H1 (cell line): ENCODE measurements around the gene RNMT.

Source experiments
- CBX8 ChIP-seq: fragments of 300-800, 300-1000 bp; sonication (generic); IDR thresholded peaks from 2 replicates; pipeline ENCODE4 v1.7.1; 2016; ENCODE audit warnings: low read depth, low read length, borderline replicate concordance
- EP300 ChIP-seq, 2 experiments: IDR thresholded peaks; 1 replicate in 1 of 2; 2 replicates in 1 of 2; pipeline ENCODE4 v1.6.1; 2011 to 2012; ENCODE audit warnings: low read depth in 2 of 2, low read length in 2 of 2, mild to moderate bottlenecking in 2 of 2, borderline replicate concordance in 1 of 2, inconsistent platforms in 1 of 2, moderate library complexity in 1 of 2
- HDAC6 ChIP-seq: IDR thresholded peaks from one replicate; pipeline ENCODE4 v1.7.1; 2012; ENCODE audit warnings: low read depth, mild to moderate bottlenecking, inconsistent platforms, low read length, moderate library complexity
- KDM5A ChIP-seq: fragments of 200-600 bp; IDR thresholded peaks from 2 replicates; pipeline ENCODE4 v1.7.1; 2012; ENCODE audit warnings: mild to moderate bottlenecking, low read length, inconsistent platforms, mixed read lengths
- MAFK ChIP-seq: IDR thresholded peaks from 2 replicates; pipeline ENCODE4 v1.6.1; 2012; ENCODE audit warnings: low read depth, mild to moderate bottlenecking, improper control_type of control experiment, low read length
- POLR2AphosphoS5 ChIP-seq: IDR thresholded peaks from 2 replicates; pipeline ENCODE4 v1.6.1; 2011; ENCODE audit warnings: low read depth, low read length
- TAF1 ChIP-seq: IDR thresholded peaks from 2 replicates; pipeline ENCODE4 v1.6.1; 2011; ENCODE audit warnings: mild to moderate bottlenecking, low read depth, low read length
- TEAD4 ChIP-seq: IDR thresholded peaks from 2 replicates; pipeline ENCODE4 v1.6.1; 2012; ENCODE audit warnings: low read depth, low read length, inconsistent platforms, mixed read lengths
- TF ChIP-seq, protein P1 (sequence below), 3 experiments: IDR thresholded peaks; 1 replicate in 2 of 3; 2 replicates in 1 of 3; pipeline versions ENCODE4 v1.5.1 to v1.6.1; 2011; ENCODE audit warnings: low read length in 3 of 3, mild to moderate bottlenecking in 3 of 3, inconsistent platforms in 2 of 3, low read depth in 1 of 3, moderate library complexity in 1 of 3; ENCODE audit not compliant: insufficient read depth in 1 of 3; ENCODE audit errors: control extremely low read depth in 1 of 3
- TF ChIP-seq, protein P2 (sequence below): IDR thresholded peaks from 2 replicates; pipeline ENCODE4 v1.6.1; 2011; ENCODE audit warnings: low read depth, mild to moderate bottlenecking, low read length; ENCODE audit not compliant: insufficient read depth
- TF ChIP-seq, protein P3 (sequence below): IDR thresholded peaks from 2 replicates; pipeline ENCODE4 v1.6.1; 2012; ENCODE audit warnings: inconsistent platforms

DNA sequence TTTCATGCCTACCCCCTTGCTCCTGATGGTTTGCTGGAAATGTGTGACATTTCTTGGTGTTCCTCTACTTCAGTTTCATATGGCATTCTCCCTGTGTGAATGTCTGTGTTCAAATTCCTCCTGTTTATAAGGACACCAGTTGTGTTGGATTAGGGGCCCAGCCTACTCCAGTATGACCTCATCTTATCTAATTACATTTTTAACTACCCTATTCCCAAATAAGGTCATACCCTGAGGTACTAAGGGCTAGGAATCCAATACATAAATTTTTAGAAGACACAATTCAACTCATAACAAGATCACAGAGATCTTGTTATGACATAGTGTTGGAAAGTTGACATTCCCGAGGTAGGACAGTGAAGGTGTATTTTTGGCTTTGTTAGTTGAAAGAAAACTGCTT lies 5.6 kb upstream of the RNMT start:
- no peak for TF ChIP-seq KDM5A
- TF ChIP-seq TAF1: no peak
- no peak for TF ChIP-seq CBX8
- TF ChIP-seq, protein P1, sequence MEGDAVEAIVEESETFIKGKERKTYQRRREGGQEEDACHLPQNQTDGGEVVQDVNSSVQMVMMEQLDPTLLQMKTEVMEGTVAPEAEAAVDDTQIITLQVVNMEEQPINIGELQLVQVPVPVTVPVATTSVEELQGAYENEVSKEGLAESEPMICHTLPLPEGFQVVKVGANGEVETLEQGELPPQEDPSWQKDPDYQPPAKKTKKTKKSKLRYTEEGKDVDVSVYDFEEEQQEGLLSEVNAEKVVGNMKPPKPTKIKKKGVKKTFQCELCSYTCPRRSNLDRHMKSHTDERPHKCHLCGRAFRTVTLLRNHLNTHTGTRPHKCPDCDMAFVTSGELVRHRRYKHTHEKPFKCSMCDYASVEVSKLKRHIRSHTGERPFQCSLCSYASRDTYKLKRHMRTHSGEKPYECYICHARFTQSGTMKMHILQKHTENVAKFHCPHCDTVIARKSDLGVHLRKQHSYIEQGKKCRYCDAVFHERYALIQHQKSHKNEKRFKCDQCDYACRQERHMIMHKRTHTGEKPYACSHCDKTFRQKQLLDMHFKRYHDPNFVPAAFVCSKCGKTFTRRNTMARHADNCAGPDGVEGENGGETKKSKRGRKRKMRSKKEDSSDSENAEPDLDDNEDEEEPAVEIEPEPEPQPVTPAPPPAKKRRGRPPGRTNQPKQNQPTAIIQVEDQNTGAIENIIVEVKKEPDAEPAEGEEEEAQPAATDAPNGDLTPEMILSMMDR (IDR thresholded peaks at IDR 0.05; ENCODE audit: control extremely low read depth in 1 of 3, insufficient read depth in 1 of 3, low read depth in 1 of 3, low read length in 3 of 3): no peak
- no peak for TF ChIP-seq HDAC6
- TF ChIP-seq, protein P2, sequence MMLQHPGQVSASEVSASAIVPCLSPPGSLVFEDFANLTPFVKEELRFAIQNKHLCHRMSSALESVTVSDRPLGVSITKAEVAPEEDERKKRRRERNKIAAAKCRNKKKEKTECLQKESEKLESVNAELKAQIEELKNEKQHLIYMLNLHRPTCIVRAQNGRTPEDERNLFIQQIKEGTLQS: no peak
- TF ChIP-seq EP300 (IDR thresholded peaks at IDR 0.05; ENCODE audit: borderline replicate concordance in 1 of 2, low read depth in 2 of 2, low read length in 2 of 2): no peak
- no peak for TF ChIP-seq TEAD4
- no peak for TF ChIP-seq POLR2AphosphoS5
- TF ChIP-seq, protein P3, sequence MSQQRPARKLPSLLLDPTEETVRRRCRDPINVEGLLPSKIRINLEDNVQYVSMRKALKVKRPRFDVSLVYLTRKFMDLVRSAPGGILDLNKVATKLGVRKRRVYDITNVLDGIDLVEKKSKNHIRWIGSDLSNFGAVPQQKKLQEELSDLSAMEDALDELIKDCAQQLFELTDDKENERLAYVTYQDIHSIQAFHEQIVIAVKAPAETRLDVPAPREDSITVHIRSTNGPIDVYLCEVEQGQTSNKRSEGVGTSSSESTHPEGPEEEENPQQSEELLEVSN: no peak
- no peak for TF ChIP-seq MAFK
